Activated CD4-positive, alpha-beta T cell treated with anti-CD3 and anti-CD28 coated beads, Interleukin-2, Interleukin-4, amounts not matched to agents 100 ng/mL and 50 ng/mL, durations not matched to agents 16 hours and 8 hours (primary cell): ENCODE results near the gene BGLAP.
A peak's percentile ranks its signal among the peaks of the same experiment; 100 is the strongest.
"Not testable (repeated sequence)": the region's sequence is repeated elsewhere in the genome, so short reads cannot be mapped to it uniquely, and the experiment has no call there.

ENCODE experiments used
- DNase-seq: peaks from one replicate; pipeline ENCODE4 v3.0.0-alpha.2; 2020; ENCODE audit warnings: low spot score

The BGLAP gene

DNA sequence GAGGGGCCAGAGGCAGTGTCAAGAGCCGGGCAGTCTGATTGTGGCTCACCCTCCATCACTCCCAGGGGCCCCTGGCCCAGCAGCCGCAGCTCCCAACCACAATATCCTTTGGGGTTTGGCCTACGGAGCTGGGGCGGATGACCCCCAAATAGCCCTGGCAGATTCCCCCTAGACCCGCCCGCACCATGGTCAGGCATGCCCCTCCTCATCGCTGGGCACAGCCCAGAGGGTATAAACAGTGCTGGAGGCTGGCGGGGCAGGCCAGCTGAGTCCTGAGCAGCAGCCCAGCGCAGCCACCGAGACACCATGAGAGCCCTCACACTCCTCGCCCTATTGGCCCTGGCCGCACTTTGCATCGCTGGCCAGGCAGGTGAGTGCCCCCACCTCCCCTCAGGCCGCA lies at the start of gene BGLAP:
Gene BGLAP (plus strand): TSS at position 259 of the 400 bp plus-strand sequence. CDS start 48 bp downstream, at position 307.
- no peak for DNase-seq

DNA sequence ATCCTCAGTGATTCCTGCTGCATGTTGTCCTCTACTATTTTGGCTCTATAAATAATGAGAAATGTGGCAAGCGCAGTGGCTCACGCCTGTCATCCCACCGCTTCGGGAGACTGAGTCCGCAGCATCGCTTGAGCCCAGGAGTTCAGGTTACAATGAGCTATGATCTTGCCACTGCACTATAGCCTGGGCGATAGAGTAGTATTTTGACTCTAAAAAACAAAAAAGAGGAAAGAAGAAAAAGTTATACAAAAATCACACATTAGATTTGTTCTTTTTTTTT lies 48.8 kb upstream of the BGLAP start:
- DNase-seq, result no peak

DNA sequence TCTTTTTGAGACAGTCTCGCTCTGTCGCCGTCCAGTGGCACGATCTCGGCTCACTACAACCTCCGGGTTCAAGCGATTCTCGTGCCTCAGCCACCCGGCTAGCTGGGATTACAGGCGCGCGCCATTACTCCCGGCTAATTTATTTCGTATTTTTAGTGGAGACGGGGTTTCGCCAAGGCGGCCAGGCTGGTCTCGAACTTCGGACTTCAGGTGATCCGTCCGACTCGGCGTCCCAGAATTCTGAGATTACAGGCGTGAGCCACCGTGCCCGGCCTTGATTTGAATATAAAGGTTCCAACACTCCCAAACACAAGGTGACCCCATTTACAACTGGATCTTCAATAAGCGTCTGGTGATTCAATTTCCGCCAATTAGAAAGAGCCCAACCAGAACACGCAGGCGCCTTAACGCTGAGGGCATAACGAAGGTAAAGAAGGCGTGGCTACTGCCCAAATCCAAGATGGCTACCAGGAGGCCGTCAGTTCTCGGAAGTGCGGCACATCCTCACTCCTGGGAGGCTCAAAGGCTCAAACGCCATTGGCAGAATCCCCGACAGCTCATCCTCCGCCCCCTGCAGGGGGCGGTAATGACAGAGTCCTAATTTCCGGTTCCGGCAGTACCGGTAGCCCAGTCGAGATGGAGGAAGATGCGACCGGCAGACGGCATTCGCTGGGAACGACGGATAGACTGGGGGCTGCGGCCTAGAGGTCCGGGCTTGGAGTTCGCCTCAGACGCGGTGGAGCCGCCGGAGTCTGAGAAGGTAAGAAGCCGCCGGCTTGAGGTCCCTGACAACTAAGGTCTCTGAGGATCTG lies 48.3 kb upstream of the BGLAP start, which contains the start of gene SLC25A44:
Gene SLC25A44 (plus strand): TSS at position 617 of the 812 bp plus-strand sequence. CDS start 5,744 bp downstream, outside the sequence.
- DNase-seq, result peak; percentile 99

DNA sequence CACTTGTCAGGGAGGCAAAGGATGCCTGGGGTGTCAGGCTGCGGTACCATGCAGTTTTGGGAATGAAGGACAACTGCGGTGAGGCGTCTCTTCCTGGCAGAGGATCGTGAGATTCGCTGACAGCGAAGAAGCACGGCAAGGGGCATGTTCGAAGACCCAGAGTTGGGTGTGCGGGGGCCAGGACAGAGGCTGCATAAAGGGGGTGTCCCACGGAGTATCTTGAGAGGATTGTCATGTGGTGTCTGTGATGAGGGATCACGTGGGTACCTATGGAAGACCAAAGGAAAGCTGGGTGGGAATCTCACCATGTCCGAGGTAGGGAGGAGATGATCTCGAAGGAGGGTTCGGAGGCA lies 47.7 kb upstream of the BGLAP start:
- no peak for DNase-seq

DNA sequence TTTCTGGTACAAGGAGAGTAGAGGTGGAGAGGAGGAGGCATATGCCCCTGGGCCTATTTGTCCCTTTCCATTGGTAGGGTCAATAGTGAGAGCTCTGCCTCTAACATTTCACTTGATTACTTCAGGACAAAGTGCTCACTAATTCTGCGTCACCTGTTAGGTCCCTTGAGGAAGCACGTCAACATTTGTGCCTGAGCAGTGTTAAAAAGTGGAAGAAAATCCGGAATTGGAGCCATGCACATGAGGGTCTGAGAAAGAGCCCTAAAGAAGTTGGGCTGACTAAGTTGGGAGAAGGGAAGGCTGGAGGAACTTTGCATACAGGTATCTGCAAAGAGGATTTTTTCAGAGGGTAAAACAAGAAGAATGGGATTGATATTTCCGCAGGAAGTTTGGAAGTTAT lies 46.1 kb upstream of the BGLAP start:
- DNase-seq, result no peak

DNA sequence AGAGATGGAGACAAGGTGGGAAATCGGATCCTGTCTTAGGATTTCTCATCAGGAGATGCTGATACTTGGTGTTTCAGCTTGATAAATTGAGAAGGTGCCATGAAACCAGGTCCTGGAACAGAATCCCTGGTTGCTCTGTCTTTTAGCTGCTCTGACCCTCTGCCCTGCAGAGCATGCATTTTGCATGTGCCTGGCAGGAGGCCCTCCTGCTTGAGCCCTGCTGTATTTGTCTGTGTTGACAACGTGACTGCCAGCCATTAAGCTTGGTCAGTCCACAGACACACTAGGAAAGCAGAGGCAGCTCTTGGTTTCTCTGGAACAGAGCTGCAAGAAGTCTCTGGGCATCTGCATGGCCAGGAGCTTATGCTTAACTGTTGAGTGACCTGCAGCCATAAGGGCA lies 45.5 kb upstream of the BGLAP start:
- DNase-seq, result no peak

DNA sequence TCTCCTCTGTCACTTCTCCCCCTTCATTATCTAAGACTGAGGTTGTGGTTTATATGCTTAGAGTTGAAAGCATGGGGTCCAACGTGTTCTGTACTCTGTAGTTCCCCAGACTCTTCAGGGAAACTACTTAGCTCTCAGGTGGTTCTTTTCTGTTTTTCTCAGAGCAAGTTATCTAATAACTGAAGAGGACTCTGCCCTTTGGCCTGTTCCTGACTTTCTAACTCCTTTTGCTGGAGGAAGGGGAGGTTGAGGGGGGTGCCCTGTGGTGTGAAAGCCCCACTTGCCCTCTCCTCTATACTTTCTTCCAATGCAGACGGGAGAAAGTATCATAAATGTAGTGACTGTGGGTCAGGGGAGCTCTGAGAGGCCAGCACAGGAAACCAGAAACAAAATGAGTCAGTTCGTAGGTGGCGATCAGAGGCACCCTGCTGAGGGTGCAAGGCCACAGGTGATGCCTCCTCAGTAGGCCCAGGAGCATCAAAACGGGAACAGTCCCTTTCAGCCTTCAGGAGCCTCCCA lies 43.1 kb upstream of the BGLAP start:
- peak; percentile 50 for DNase-seq

DNA sequence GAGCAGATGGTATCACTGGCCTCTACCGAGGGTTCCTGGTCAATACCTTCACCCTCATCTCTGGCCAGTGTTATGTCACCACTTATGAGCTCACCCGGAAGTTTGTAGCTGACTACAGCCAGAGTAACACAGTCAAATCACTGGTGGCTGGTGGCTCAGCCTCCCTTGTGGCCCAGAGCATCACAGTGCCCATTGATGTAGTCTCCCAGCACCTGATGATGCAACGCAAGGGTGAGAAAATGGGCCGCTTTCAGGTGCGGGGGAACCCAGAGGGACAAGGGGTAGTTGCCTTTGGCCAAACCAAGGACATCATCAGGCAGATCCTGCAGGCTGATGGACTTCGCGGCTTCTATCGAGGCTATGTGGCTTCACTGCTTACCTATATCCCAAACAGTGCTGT lies 41.9 kb upstream of the BGLAP start:
- no peak for DNase-seq

DNA sequence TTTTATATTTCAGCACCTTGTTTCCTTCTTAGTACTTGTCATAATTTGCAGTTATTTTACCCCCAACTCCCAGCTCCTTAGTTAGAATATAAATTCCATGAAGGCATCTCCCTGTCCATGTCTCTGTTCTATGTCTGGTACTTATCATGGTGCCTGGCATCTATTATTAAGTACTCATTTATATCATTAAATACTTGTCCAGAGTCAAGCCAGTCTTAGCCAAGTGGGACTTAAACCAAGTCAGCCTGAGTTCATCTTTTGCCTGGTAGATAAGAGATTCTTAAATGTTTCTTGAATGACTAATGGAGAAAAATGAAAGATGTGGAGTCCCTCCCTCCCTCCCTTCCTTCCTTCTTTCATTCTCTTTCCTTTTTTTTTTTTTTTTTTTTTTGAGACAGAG lies 38.7 kb upstream of the BGLAP start:
- DNase-seq, result no peak

DNA sequence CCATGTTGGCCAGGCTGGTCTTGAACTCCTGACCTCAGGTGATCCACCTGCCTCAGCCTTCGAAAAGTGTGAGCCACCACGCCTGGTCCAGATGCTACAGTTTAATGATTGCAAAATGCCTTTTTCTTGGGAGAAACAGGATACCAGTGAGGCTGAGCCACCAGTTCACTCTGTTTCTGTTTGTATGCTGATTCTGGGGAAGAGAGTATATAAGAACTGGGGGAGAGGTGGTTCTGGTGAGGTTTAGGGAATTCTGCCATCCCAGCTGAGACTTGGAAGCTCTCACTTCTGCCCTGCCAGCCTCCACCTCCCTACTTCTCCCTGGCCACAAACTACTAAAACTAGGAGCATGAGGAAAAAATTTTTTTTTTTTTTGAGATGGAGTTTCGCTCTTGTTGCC lies 37.3 kb upstream of the BGLAP start:
- no peak for DNase-seq

DNA sequence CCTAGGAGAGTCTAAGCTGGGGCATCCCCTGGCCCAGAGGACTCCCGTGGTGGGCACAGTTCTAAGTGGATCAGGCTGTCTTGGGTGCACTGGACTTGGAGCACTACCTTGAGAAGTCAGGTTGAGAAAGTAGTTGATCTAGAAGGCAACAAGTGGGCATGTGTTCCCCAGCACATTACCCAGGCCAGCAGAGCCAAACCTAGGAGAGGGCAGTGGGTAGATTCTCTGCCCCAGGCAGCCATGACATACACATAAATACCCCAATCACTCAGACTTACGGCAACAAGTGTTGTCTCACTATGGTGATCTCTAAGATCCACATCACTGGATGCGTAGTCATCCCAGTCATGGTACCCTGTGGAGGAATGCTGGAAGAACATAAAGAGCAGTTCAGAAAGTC lies 30.7 kb upstream of the BGLAP start:
- DNase-seq, result no peak

DNA sequence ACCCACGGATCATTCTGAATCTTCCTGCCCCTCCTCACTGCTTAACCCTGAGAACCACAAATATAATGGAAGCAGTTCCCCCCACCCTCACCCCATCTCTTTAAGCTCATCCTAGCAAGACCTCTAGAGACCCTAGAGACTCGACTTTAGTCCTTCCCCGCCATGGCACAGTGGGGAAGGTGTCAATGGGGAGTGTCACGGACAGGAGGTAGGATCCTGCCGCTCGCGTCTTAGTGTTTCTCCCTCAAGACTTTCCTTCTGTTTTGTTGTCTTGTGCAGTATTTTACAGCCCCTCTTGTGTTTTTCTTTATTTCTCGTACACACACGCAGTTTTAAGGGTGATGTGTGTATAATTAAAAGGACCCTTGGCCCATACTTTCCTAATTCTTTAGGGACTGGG lies 29.9 kb upstream of the BGLAP start:
- no peak for DNase-seq

DNA sequence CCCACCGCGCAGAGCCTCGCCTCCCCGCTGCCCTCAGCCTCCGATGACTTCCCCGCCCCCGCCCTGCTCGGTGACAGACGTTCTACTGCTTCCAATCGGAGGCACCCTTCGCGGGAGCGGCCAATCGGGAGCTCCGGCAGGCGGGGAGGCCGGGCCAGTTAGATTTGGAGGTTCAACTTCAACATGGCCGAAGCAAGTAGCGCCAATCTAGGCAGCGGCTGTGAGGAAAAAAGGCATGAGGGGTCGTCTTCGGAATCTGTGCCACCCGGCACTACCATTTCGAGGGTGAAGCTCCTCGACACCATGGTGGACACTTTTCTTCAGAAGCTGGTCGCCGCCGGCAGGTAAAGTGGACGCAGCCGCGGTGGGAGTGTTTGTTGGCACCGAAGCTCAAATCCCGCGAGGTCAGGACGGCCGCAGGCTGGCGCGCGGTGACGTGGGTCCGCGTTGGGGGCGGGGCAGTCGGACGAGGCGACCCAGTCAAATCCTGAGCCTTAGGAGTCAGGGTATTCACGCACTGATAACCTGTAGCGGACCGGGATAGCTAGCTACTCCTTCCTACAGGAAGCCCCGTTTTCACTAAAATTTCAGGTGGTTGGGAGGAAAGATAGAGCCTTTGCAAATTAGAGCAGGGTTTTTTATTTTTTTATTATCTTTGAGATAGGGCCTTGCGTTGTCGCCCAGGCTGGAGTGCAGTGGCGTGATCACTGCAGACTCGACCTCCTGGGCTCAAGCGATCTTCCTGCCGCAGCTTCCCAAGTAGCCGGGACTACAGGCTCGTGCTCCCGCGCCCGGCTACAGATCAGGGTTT lies 28.9 kb upstream of the BGLAP start, which contains the start of gene PMF1:
Gene PMF1 (plus strand): TSS at position 175 of the 811 bp plus-strand sequence. CDS start 9 bp downstream, at position 184.
- peak; percentile 97 for DNase-seq

DNA sequence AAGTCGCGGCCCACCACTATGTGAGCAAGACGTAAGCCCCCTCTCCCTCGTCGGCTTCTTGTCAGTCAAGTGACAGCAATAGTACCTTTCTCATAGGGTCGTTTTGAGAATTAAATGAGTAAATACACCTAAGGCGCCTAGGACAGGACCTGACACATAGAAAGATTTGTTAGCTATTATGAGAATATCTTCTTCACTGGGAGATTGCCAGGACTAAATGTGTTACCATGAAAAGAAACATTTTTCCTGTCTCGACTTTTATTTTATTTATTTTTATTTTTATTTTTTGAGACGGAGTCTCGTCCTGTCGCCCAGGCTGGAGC lies 28.4 kb upstream of the BGLAP start:
- DNase-seq, result no peak

DNA sequence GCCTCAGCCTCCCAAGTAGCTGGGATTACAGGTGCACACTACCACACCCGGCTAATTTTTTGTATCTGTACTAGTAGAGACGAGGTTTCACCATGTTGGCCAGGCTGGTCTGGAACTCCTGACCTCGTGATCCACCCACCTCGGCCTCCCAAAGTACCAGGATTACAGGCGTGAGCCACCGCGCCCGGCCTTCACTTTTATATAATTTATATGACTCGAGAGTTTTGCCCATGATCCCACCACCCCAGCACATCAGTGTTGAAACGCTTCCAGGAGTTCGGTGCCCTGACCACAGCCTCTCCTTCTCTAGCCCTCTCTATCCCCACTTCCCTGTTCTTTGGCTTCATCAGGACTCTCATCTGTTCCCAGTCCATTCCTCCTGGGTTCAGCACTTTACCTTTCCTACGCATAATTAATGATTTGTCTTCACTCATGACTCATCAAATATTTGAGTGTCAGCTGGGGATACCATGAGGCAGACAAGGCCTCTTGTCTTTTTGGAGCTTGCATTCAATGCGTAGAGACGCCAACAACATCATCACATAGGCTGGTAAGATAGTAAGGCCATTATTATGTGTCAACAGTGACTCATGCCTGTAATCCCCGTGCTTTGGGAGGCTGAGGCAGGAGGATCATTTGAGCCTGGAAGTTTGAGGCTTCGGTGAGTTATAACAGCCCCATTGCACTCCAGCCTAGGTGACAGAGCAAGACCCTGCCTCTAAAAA lies 27.8 kb upstream of the BGLAP start:
- peak; percentile 80 for DNase-seq

DNA sequence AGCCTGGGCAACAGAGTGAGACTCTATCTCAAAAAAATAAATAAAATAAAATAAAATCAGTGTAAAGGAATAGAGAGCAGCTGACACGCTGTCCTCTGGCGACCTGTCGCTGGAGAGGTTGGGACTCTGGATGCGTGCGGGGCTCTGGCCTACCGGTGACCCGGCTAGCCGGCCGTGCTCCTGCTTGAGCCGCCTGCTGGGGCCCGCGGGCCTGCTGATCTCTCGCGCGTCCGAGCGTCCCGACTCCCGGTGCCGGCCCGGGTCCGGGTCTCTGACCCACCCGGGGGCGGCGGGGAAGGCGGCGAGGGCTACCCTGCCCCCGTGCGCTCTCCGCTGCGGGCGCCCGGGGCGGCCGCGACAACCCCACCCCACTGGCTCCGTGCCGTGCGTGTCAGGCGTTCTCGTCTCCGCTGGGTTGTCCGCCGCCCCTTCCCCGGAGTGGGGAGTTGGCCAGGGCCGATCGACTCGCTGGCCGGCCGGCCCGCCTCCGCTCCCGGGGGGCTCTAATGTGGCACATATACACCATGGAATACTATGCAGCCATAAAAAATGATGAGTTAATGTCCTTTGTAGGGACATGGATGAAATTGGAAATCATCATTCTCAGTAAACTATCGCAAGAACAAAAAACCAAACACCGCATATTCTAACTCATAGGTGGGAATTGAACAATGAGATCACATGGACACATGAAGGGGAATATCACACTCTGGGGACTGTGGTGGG lies 25.5 kb upstream of the BGLAP start:
- DNase-seq, result not testable (repeated sequence)

DNA sequence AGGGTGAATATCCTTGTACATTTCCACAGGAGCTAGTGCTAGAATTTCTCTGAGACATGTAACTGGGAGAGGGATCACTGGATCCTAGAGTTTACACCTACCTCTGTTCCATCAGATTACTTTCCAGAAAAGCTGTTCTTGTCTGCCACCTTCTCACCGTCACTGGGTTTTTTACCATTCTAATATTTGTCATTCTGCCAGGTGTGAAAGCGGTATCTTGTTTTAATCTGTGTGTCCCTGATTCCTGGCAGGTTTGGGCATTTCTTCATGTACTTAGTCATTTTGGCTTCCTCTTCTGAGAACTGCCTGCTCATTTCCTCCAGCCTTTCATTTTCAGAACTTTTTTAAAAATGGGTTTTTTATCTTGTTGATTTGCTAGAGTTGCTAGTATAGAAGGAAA lies 24.1 kb upstream of the BGLAP start:
- peak; percentile 91 for DNase-seq

DNA sequence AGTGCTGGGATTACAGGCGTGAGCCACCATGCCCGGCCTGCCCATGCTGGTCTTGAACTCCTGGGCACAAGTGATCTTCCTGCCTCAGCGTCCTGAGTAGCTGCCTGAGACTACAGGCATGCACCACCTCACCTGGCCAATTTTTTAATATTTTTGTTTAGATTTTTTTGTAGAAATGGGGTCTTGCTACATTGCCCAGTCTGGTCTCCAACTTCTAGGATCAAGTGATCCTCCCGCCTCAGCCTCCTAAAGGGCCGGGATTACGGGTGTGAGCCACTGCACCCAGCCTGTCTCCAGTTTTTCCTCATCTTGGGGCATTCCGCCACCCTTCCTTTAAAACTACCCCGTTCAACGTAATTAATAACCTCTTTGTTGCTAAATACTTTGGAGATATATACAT lies 21.8 kb upstream of the BGLAP start:
- DNase-seq, result no peak

DNA sequence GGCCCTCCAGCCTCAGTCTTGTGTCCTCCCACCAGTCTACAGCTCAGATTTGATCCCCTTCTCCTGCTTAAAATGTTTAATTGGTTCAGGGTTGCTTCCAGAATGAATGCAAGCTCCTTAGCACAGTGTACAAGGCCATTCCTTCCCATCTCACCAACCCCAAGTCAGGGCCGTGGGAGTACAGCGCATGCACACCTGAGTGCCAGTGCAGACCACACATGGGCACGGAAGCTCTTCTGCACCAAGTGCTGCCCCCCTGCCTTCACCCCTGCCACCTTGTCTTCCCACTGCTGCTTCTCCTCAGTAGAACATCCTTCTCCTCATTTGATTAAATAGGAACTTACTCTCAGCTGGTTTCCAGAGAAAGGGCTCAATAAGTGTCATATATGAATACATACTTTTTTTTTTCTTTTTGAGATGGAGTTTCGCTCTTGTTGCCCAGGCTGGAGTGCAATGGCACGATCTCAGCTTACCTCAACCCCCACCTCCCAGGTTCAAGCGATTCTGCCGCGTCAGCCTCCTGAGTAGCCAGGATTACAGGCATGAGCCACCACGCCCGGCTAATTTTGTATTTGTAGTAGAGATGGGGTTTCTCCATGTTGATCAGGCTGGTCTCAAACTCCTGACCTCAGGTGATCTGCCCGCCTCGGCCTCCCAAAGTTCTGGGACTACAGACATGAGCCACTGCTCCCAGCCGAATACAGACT lies 19.8 kb upstream of the BGLAP start:
- no peak for DNase-seq

DNA sequence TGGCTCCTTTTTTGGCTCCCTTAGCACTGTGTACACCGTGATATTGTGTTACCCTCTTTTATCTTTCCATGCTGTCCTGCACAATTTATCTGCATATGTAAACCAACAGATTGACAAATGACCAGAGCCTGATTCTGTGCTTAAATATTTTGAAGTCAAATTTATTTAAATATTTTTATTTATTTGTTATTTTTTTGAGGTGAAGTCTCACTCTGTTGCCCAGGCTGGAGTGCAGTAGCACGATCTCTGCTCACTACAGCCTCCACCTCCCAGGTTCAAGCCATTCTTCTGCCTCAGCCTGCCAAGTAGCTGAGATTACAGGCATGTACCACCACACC lies 16.3 kb upstream of the BGLAP start:
- DNase-seq, result no peak

DNA sequence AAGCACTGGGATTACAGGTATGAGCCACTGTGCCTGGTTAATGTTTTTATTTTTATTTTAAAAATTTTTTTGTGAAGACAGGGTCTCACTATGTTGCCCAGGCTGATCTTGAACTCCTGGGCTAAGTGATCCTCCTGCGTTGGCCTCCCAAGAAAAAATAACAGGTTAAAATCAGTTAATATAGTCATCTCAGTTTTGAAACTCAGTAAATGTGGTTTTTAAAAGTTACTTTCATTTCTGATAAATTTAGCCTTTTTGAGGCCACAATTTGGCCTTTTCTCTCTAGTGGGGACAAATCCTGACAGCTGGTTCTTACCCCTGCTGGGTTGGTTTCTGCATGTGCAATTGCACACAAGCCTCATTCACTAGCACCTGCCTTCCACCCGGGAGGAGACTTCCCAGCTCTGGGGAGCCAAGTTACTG lies 15.9 kb upstream of the BGLAP start:
- peak; percentile 82 for DNase-seq
